Loucy (cell line): ENCODE results near the gene MOV10L1.

ENCODE experiments used
- H2AFZ ChIP-seq: fragments of 200-600 bp; sonication (generic); 2 replicates; pipeline ENCODE4 v1.6.0; 2016; ENCODE audit warnings: antibody characterized with exemption, mild to moderate bottlenecking, low read length, moderate library complexity
- H3F3A ChIP-seq: fragments of 200-600 bp; 2 replicates; pipeline ENCODE4 v1.6.0; 2016; ENCODE audit warnings: antibody characterized with exemption, low read depth, mild to moderate bottlenecking
- H3K27me3 ChIP-seq: fragments of 200-600 bp; sonication (generic); 2 replicates; pipeline ENCODE4 v1.6.1; 2014; ENCODE audit warnings: low read length, mild to moderate bottlenecking; ENCODE audit not compliant: insufficient read depth, poor library complexity, severe bottlenecking
- H3K36me3 ChIP-seq: fragments of 200-600 bp; sonication (generic); 2 replicates; pipeline ENCODE4 v1.6.1; 2016; ENCODE audit warnings: low read length; ENCODE audit not compliant: insufficient read depth
- H3K4me1 ChIP-seq: fragments of 200-600 bp; sonication (generic); 2 replicates; pipeline ENCODE4 v1.5.1; 2014; ENCODE audit warnings: low read length, mild to moderate bottlenecking; ENCODE audit not compliant: insufficient read depth, poor library complexity, severe bottlenecking
- H3K4me2 ChIP-seq: fragments of 200-600 bp; sonication (generic); 2 replicates; pipeline ENCODE4 v1.6.0; 2014; ENCODE audit warnings: antibody characterized with exemption, low read length, low read depth, mild to moderate bottlenecking; ENCODE audit not compliant: poor library complexity, severe bottlenecking
- H3K4me3 ChIP-seq: fragments of 200-600 bp; sonication (generic); 2 replicates; pipeline ENCODE4 v1.5.1; 2014; ENCODE audit warnings: low read length, mild to moderate bottlenecking, mixed read lengths; ENCODE audit not compliant: poor library complexity, severe bottlenecking
- H3K79me2 ChIP-seq: fragments of 200-600 bp; sonication (generic); 2 replicates; pipeline ENCODE4 v1.6.1; 2014; ENCODE audit warnings: low read length; ENCODE audit not compliant: insufficient read depth
- H3K9ac ChIP-seq: fragments of 200-600 bp; sonication (generic); 2 replicates; pipeline ENCODE4 v1.6.0; 2014; ENCODE audit warnings: mild to moderate bottlenecking, low read depth, low read length, moderate library complexity; ENCODE audit not compliant: poor library complexity, severe bottlenecking
- H3K9me2 ChIP-seq: fragments of 200-600 bp; sonication (generic); replicated peaks from 2 replicates; pipeline ENCODE4 v1.6.1; 2016; ENCODE audit warnings: low read depth, low read length, mixed read lengths
- H3K9me3 ChIP-seq: fragments of 200-600 bp; sonication (generic); 2 replicates; pipeline ENCODE4 v1.6.1; 2014; ENCODE audit warnings: mild to moderate bottlenecking, antibody characterized with exemption, low read length, low read depth; ENCODE audit not compliant: insufficient read depth
- H4K20me1 ChIP-seq: fragments of 200-600 bp; sonication (generic); 2 replicates; pipeline ENCODE4 v1.6.0; 2014; ENCODE audit warnings: antibody characterized with exemption, low read length, mild to moderate bottlenecking; ENCODE audit not compliant: insufficient read depth, poor library complexity, severe bottlenecking
- CTCF ChIP-seq: fragments of 200-600 bp; sonication (generic); conservative IDR thresholded peaks from 2 replicates; pipeline ENCODE4 v1.5.1; 2014; ENCODE audit warnings: mild to moderate bottlenecking, antibody characterized with exemption, low read length
- EZH2phosphoT487 ChIP-seq: fragments of 200-600 bp; IDR thresholded peaks from 2 replicates; pipeline ENCODE4 v1.6.1; 2018; ENCODE audit warnings: antibody characterized with exemption, mild to moderate bottlenecking, moderate library complexity, borderline replicate concordance

The MOV10L1 gene

GRCh38 chr22:50067244-50067643 lies 22.6 kb upstream of the MOV10L1 start:
- Histone ChIP-seq H3K9me3 (no peaks in the 10 kb centered on the region), H3K79me2 (no peaks in the 10 kb centered on the region), H3K36me3 (no peaks in the 10 kb centered on the region), H3F3A (no peaks in the 10 kb centered on the region), H3K9ac (no peak overlapping the region), H3K4me3 (no peak overlapping the region), H3K27me3 (no peaks in the 10 kb centered on the region), H3K9me2 (no peaks in the 10 kb centered on the region), H3K4me2 (no peak overlapping the region), H2AFZ (no peak overlapping the region), H4K20me1 (no peaks in the 10 kb centered on the region), H3K4me1 (no peaks in the 10 kb centered on the region)
- no peak for TF ChIP-seq CTCF
- no peak for TF ChIP-seq EZH2phosphoT487

- Histone ChIP-seq H3K36me3 (no peaks in the 10 kb centered on the region), H3K4me3 (no peak overlapping the region), H4K20me1 (no peaks in the 10 kb centered on the region), H3K79me2 (no peaks in the 10 kb centered on the region), H3K4me1 (no peaks in the 10 kb centered on the region), H3K27me3 (no peaks in the 10 kb centered on the region), H3F3A (no peaks in the 10 kb centered on the region), H3K4me2 (no peak overlapping the region), H3K9me2 (no peaks in the 10 kb centered on the region), H2AFZ (no peak overlapping the region), H3K9me3 (no peaks in the 10 kb centered on the region), H3K9ac (no peak overlapping the region)
- no peak for TF ChIP-seq EZH2phosphoT487
- no peak for TF ChIP-seq CTCF
Observed at GRCh38 chr22:50068096-50068495, 21.7 kb upstream of the MOV10L1 start.

- Histone ChIP-seq H3K4me2 (no peak overlapping the region), H3F3A (no peaks in the 10 kb centered on the region), H3K27me3 (no peaks in the 10 kb centered on the region), H3K9me3 (no peaks in the 10 kb centered on the region), H3K9ac (no peak overlapping the region), H3K9me2 (no peaks in the 10 kb centered on the region), H3K36me3 (no peaks in the 10 kb centered on the region), H3K4me1 (no peaks in the 10 kb centered on the region), H2AFZ (no peak overlapping the region), H3K4me3 (no peak overlapping the region), H3K79me2 (no peaks in the 10 kb centered on the region), H4K20me1 (no peaks in the 10 kb centered on the region)
- no peak for TF ChIP-seq CTCF
Observed at GRCh38 chr22:50070366-50070765, 19.4 kb upstream of the MOV10L1 start.
